ENCODE data around the gene NEMP2. TPM values are rescaled to one million over a fixed set of nuclear protein-coding genes. Genes with fewer than 3 reads are reported as not detected.

Gene NEMP2
- polyA plus RNA-seq, 1 donor from 2014 or later = 1.1 TPM

GRCh38 chr2:190527214-190527613, 7.3 kb downstream of the NEMP2 start:
- no peaks in the 10 kb centered on the region for H3K79me2 ChIP-seq (replicated peaks; ENCODE audit: insufficient read depth, low read length)
- H3K27ac ChIP-seq (ENCODE audit: low read length) = no peak overlapping the region
- H3K9me2 ChIP-seq (ENCODE audit: insufficient read depth, low read length) = no peaks in the 10 kb centered on the region
- no peak overlapping the region for H3K9ac ChIP-seq (ENCODE audit: low read length)
- no peaks in the 10 kb centered on the region for H4K20me1 ChIP-seq (ENCODE audit: insufficient read depth)
- no peaks in the 10 kb centered on the region for H3F3A ChIP-seq (ENCODE audit: insufficient read depth, low read length, poor library complexity, severe bottlenecking)
- no peaks in the 10 kb centered on the region for H3K9me3 ChIP-seq (ENCODE audit: low read length)
- H3K4me2 ChIP-seq (ENCODE audit: low read length) = no peak overlapping the region
- TF ChIP-seq MXI1 (conservative IDR thresholded peaks at IDR 0.05; ENCODE audit: poor library complexity, severe bottlenecking) = no peak
- no peak for TF ChIP-seq SMC3 (conservative IDR thresholded peaks at IDR 0.05; ENCODE audit: poor library complexity)
- no peak overlapping the region for H2AFZ ChIP-seq (ENCODE audit: low read depth, low read length)
- H3K4me3 ChIP-seq (ENCODE audit: low read length) = no peak overlapping the region
- H3K27me3 ChIP-seq (ENCODE audit: insufficient read depth, low read depth, low read length) = no peaks in the 10 kb centered on the region
- no peaks in the 10 kb centered on the region for H3K36me3 ChIP-seq (ENCODE audit: insufficient read depth, low read length)

DNA sequence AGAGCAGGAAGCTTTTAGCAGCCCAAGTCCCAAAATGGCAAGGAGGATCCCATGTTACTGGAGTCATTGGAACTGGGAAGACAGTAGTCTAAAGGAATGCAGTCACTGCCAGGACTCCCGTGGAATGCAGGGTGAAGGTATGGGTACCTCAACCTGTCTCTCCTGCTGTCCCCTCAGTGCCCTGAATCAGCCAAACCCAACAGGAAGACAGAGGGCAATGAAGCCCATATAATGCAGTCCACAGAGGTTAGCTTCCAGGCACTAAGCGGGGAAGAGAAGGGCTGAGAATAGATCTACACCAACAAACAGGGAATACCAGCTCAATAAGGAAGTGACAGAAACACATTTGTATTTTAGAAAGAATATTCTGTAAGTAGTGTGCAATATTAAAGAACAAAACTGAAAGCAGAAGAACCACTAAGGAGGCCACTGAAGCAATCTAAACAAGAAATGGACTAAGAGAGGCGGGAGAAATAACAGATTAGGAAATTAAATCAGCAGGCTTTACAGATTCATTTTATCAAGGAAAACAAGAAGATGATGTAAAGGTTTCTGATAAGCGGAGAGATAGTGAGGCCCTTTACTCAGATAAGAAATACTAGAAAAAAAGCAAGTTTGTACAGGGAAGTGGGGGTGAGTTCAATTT, 8.3 kb downstream of the NEMP2 start:
- H2AFZ ChIP-seq (ENCODE audit: low read depth, low read length) = no peak overlapping the region
- no peak overlapping the region for H3K4me2 ChIP-seq (ENCODE audit: low read length)
- no peaks in the 10 kb centered on the region for H3K9me2 ChIP-seq (ENCODE audit: insufficient read depth, low read length)
- H3K36me3 ChIP-seq (ENCODE audit: insufficient read depth, low read length) = no peaks in the 10 kb centered on the region
- H3F3A ChIP-seq (ENCODE audit: insufficient read depth, low read length, poor library complexity, severe bottlenecking) = no peaks in the 10 kb centered on the region
- no peaks in the 10 kb centered on the region for H4K20me1 ChIP-seq (ENCODE audit: insufficient read depth)
- no peaks in the 10 kb centered on the region for H3K79me2 ChIP-seq (replicated peaks; ENCODE audit: insufficient read depth, low read length)
- H3K27me3 ChIP-seq (ENCODE audit: insufficient read depth, low read depth, low read length) = no peaks in the 10 kb centered on the region
- no peak for TF ChIP-seq POLR2AphosphoS5 (IDR thresholded peaks at IDR 0.05)
- no peak for TF ChIP-seq EZH2 (IDR thresholded peaks at IDR 0.05; ENCODE audit: borderline replicate concordance, insufficient read depth, low read length, poor library complexity, severe bottlenecking)
- TF ChIP-seq EP300 (conservative IDR thresholded peaks at IDR 0.05; ENCODE audit: poor library complexity, severe bottlenecking) = no peak
- no peak for TF ChIP-seq TAF1 (IDR thresholded peaks at IDR 0.05; ENCODE audit: low read depth)
- TF ChIP-seq, protein P1, sequence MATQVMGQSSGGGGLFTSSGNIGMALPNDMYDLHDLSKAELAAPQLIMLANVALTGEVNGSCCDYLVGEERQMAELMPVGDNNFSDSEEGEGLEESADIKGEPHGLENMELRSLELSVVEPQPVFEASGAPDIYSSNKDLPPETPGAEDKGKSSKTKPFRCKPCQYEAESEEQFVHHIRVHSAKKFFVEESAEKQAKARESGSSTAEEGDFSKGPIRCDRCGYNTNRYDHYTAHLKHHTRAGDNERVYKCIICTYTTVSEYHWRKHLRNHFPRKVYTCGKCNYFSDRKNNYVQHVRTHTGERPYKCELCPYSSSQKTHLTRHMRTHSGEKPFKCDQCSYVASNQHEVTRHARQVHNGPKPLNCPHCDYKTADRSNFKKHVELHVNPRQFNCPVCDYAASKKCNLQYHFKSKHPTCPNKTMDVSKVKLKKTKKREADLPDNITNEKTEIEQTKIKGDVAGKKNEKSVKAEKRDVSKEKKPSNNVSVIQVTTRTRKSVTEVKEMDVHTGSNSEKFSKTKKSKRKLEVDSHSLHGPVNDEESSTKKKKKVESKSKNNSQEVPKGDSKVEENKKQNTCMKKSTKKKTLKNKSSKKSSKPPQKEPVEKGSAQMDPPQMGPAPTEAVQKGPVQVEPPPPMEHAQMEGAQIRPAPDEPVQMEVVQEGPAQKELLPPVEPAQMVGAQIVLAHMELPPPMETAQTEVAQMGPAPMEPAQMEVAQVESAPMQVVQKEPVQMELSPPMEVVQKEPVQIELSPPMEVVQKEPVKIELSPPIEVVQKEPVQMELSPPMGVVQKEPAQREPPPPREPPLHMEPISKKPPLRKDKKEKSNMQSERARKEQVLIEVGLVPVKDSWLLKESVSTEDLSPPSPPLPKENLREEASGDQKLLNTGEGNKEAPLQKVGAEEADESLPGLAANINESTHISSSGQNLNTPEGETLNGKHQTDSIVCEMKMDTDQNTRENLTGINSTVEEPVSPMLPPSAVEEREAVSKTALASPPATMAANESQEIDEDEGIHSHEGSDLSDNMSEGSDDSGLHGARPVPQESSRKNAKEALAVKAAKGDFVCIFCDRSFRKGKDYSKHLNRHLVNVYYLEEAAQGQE (IDR thresholded peaks at IDR 0.05; ENCODE audit: borderline replicate concordance) = no peak
- no peak for TF ChIP-seq MXI1 (conservative IDR thresholded peaks at IDR 0.05; ENCODE audit: poor library complexity, severe bottlenecking)
- TF ChIP-seq, protein P2, sequence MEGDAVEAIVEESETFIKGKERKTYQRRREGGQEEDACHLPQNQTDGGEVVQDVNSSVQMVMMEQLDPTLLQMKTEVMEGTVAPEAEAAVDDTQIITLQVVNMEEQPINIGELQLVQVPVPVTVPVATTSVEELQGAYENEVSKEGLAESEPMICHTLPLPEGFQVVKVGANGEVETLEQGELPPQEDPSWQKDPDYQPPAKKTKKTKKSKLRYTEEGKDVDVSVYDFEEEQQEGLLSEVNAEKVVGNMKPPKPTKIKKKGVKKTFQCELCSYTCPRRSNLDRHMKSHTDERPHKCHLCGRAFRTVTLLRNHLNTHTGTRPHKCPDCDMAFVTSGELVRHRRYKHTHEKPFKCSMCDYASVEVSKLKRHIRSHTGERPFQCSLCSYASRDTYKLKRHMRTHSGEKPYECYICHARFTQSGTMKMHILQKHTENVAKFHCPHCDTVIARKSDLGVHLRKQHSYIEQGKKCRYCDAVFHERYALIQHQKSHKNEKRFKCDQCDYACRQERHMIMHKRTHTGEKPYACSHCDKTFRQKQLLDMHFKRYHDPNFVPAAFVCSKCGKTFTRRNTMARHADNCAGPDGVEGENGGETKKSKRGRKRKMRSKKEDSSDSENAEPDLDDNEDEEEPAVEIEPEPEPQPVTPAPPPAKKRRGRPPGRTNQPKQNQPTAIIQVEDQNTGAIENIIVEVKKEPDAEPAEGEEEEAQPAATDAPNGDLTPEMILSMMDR (IDR thresholded peaks at IDR 0.05; ENCODE audit: poor library complexity, severe bottlenecking) = no peak
- H3K9ac ChIP-seq (ENCODE audit: low read length) = no peak overlapping the region
- no peaks in the 10 kb centered on the region for H3K9me3 ChIP-seq (ENCODE audit: low read length)
- H3K27ac ChIP-seq (ENCODE audit: low read length) = no peak overlapping the region
- H3K4me3 ChIP-seq (ENCODE audit: low read length) = no peak overlapping the region

DNA sequence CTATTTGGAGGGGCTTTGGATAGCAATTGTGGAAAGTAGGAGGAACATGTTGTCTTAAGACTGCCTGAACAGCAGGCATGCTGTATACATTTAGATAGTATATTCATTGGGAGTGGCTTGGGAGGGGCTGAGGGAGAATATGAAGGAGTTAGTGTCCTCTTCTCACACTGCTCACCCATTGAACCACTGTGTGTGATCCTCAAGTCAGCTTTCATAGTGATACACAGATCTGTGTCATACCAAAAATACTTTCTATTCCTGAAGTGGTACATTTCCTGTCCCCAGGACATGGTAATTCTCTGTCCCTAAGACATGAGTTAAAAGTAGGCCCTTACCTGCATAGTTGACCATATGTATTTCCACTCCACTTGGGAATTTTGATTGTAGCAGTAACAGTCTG, 9.6 kb downstream of the NEMP2 start:
- no peak overlapping the region for H3K4me3 ChIP-seq (ENCODE audit: low read length)
- no peak overlapping the region for H3K4me2 ChIP-seq (ENCODE audit: low read length)
- H3K9ac ChIP-seq (ENCODE audit: low read length) = no peak overlapping the region
- H3K9me2 ChIP-seq (ENCODE audit: insufficient read depth, low read length) = no peaks in the 10 kb centered on the region
- H3K9me3 ChIP-seq (ENCODE audit: low read length) = no peaks in the 10 kb centered on the region
- no peak overlapping the region for H2AFZ ChIP-seq (ENCODE audit: low read depth, low read length)
- no peaks in the 10 kb centered on the region for H3F3A ChIP-seq (ENCODE audit: insufficient read depth, low read length, poor library complexity, severe bottlenecking)
- no peaks in the 10 kb centered on the region for H3K79me2 ChIP-seq (replicated peaks; ENCODE audit: insufficient read depth, low read length)
- no peaks in the 10 kb centered on the region for H4K20me1 ChIP-seq (ENCODE audit: insufficient read depth)
- H3K27me3 ChIP-seq (ENCODE audit: insufficient read depth, low read depth, low read length) = no peaks in the 10 kb centered on the region
- H3K27ac ChIP-seq (ENCODE audit: low read length) = no peak overlapping the region
- TF ChIP-seq RAD21 (conservative IDR thresholded peaks at IDR 0.05) (no peak), POLR2AphosphoS5 (IDR thresholded peaks at IDR 0.05) (no peak), TAF1 (IDR thresholded peaks at IDR 0.05; ENCODE audit: low read depth) (no peak), EZH2 (IDR thresholded peaks at IDR 0.05; ENCODE audit: borderline replicate concordance, insufficient read depth, low read length, poor library complexity, severe bottlenecking) (no peak), EP300 (conservative IDR thresholded peaks at IDR 0.05; ENCODE audit: poor library complexity, severe bottlenecking) (no peak), SMC3 (conservative IDR thresholded peaks at IDR 0.05; ENCODE audit: poor library complexity) (no peak), MXI1 (conservative IDR thresholded peaks at IDR 0.05; ENCODE audit: poor library complexity, severe bottlenecking) (no peak)
- TF ChIP-seq, protein P2 (IDR thresholded peaks at IDR 0.05; ENCODE audit: poor library complexity, severe bottlenecking) = no peak
- H3K36me3 ChIP-seq (ENCODE audit: insufficient read depth, low read length) = no peaks in the 10 kb centered on the region
